SU-DHL-6 (cell line): ENCODE measurements around the gene BTBD9.

Experiments
- H2AFZ ChIP-seq: fragments of 200-600 bp; sonication (generic); 2 replicates; pipeline ENCODE4 v1.6.1; 2014; ENCODE audit warnings: low read depth, mild to moderate bottlenecking, moderate library complexity, mixed read lengths, antibody characterized with exemption, low read length; ENCODE audit not compliant: severe bottlenecking
- H3F3A ChIP-seq: fragments of 200-600 bp; shearing (Covaris generic); 2 replicates; pipeline ENCODE4 v1.6.0; 2016; ENCODE audit warnings: antibody characterized with exemption, mild to moderate bottlenecking; ENCODE audit not compliant: insufficient read depth
- H3K27ac ChIP-seq: fragments of 200-600 bp; sonication (generic); 2 replicates; pipeline ENCODE4 v1.5.1; 2016; ENCODE audit warnings: low read depth, mild to moderate bottlenecking, low read length, moderate library complexity, mixed read lengths
- H3K27me3 ChIP-seq: fragments of 200-600 bp; sonication (generic), shearing (Covaris generic); 2 replicates; pipeline ENCODE4 v1.6.0; 2014; ENCODE audit warnings: mild to moderate bottlenecking, low read length
- H3K36me3 ChIP-seq: fragments of 200-600 bp; sonication (generic); 2 replicates; pipeline ENCODE4 v1.6.1; 2014; ENCODE audit warnings: mild to moderate bottlenecking, low read length, mixed read lengths
- H3K4me2 ChIP-seq: fragments of 300-600, 200-600 bp; shearing (Covaris generic), sonication (generic); 2 replicates; pipeline ENCODE4 v1.6.0; 2014; ENCODE audit warnings: low read length, low read depth, mild to moderate bottlenecking; ENCODE audit not compliant: poor library complexity, severe bottlenecking
- H3K4me3 ChIP-seq: fragments of 200-600 bp; sonication (generic); 2 replicates; pipeline ENCODE4 v1.5.1; 2014; ENCODE audit warnings: antibody characterized with exemption, low read length, mild to moderate bottlenecking, mixed read lengths; ENCODE audit not compliant: insufficient read depth, poor library complexity, severe bottlenecking
- H3K79me2 ChIP-seq: fragments of 200-600 bp; sonication (generic); 2 replicates; pipeline ENCODE4 v1.6.1; 2014; ENCODE audit warnings: mild to moderate bottlenecking, low read length, moderate library complexity; ENCODE audit not compliant: insufficient read depth
- H3K9ac ChIP-seq: fragments of 200-600 bp; sonication (generic); 2 replicates; pipeline ENCODE4 v1.7.0; 2014; ENCODE audit warnings: mild to moderate bottlenecking, low read length
- H3K9me2 ChIP-seq: fragments of 200-600 bp; sonication (generic); replicated peaks from 2 replicates; pipeline ENCODE4 v1.6.1; 2014; ENCODE audit warnings: low read length; ENCODE audit not compliant: insufficient read depth
- H3K9me3 ChIP-seq: fragments of 200-600 bp; sonication (generic); 2 replicates; pipeline ENCODE4 v1.6.1; 2014; ENCODE audit warnings: low read length, mixed read lengths; ENCODE audit not compliant: insufficient read depth
- H4K20me1 ChIP-seq: fragments of 200-600 bp; sonication (generic); 2 replicates; pipeline ENCODE4 v1.6.1; 2014; ENCODE audit warnings: low read depth, mild to moderate bottlenecking, antibody characterized with exemption, low read length, moderate library complexity, mixed read lengths
- CTCF ChIP-seq: fragments of 200-600 bp; sonication (generic); IDR thresholded peaks from one replicate; pipeline ENCODE4 v1.5.1; 2017; ENCODE audit warnings: antibody characterized with exemption, mild to moderate bottlenecking, low read length, moderate library complexity; ENCODE audit not compliant: insufficient read depth, poor library complexity, severe bottlenecking
- EZH2phosphoT487 ChIP-seq: fragments of 200-600 bp; sonication (generic), shearing (Covaris generic); conservative IDR thresholded peaks from 2 replicates; pipeline ENCODE4 v1.6.1; 2018; ENCODE audit warnings: mild to moderate bottlenecking, antibody characterized with exemption, low read length, moderate library complexity, mixed read lengths

The BTBD9 gene

GRCh38 chr6:38158762-38159350 lies 480.9 kb downstream of the BTBD9 start:
- Histone ChIP-seq H3K4me2 (no peak overlapping the region), H3K9me3 (no peaks in the 10 kb centered on the region), H4K20me1 (no peaks in the 10 kb centered on the region), H3K79me2 (no peaks in the 10 kb centered on the region), H3K27me3 (no peaks in the 10 kb centered on the region), H3K9ac (no peak overlapping the region), H3K9me2 (no peaks in the 10 kb centered on the region), H2AFZ (no peak overlapping the region), H3K4me3 (no peak overlapping the region), H3K27ac (no peak overlapping the region), H3F3A (no peaks in the 10 kb centered on the region), H3K36me3 (no peaks in the 10 kb centered on the region)
- TF ChIP-seq CTCF: no peak

GRCh38 chr6:38157905-38158304 lies 481.8 kb downstream of the BTBD9 start:
- Histone ChIP-seq H3K27ac (no peak overlapping the region), H3K9me2 (no peaks in the 10 kb centered on the region)

GRCh38 chr6:38156818-38157565 lies 482.7 kb downstream of the BTBD9 start:
- no peak overlapping the region for H3K4me2 ChIP-seq
- H3K27ac ChIP-seq: no peak overlapping the region

More at GRCh38 chr6:38157905-38158304, 481.8 kb downstream of the BTBD9 start:
- Histone ChIP-seq H3K4me2 (no peak overlapping the region), H3K27me3 (no peaks in the 10 kb centered on the region), H3K9me3 (no peaks in the 10 kb centered on the region), H2AFZ (no peak overlapping the region), H4K20me1 (no peaks in the 10 kb centered on the region), H3F3A (no peaks in the 10 kb centered on the region), H3K9ac (no peak overlapping the region), H3K36me3 (no peaks in the 10 kb centered on the region), H3K4me3 (no peak overlapping the region), H3K79me2 (no peaks in the 10 kb centered on the region)
- TF ChIP-seq EZH2phosphoT487 (no peak), CTCF (no peak)

More at GRCh38 chr6:38156818-38157565, 482.7 kb downstream of the BTBD9 start:
- Histone ChIP-seq H3K27me3 (no peaks in the 10 kb centered on the region), H3K9me2 (no peaks in the 10 kb centered on the region), H4K20me1 (no peaks in the 10 kb centered on the region), H3K9me3 (no peaks in the 10 kb centered on the region), H3K4me3 (no peak overlapping the region), H3K9ac (no peak overlapping the region), H2AFZ (no peak overlapping the region), H3F3A (no peaks in the 10 kb centered on the region), H3K36me3 (no peaks in the 10 kb centered on the region), H3K79me2 (no peaks in the 10 kb centered on the region)
- no peak for TF ChIP-seq EZH2phosphoT487
- TF ChIP-seq CTCF: no peak
